ENCODE measurements around the gene RHBDL1. TPM values are rescaled to one million over a fixed set of nuclear protein-coding genes. Genes with fewer than 3 reads are reported as not detected.

RHBDL1 gene
- total and polyA plus RNA-seq, 9 of the 15 experiments (the other 6 are each of a cell fraction or from before 2014, with no cell fraction given) = 0.03 to 5.6 (median 1.3) TPM; not detected in 1

- TF ChIP-seq NR2C1 (IDR thresholded peaks at IDR 0.05) (no peak), NR2C1 (tag; IDR thresholded peaks at IDR 0.05) (no peak), ATF2 (CRISPR knock-in tag; IDR thresholded peaks at IDR 0.05) (no peak), ZNF518B (CRISPR knock-in tag; IDR thresholded peaks at IDR 0.05) (no peak), TFAP4 (CRISPR knock-in tag; IDR thresholded peaks at IDR 0.05; ENCODE audit: borderline replicate concordance) (peak; percentile 66; the same call in 1 of the 2 replicates), RB1 (IDR thresholded peaks at IDR 0.05; ENCODE audit: low read depth) (peak; percentile 51; the same call in 1 of the 2 replicates), CHD1 (IDR thresholded peaks at IDR 0.05; ENCODE audit: low read length) (peak; percentile 4), ERF (CRISPR knock-in tag; IDR thresholded peaks at IDR 0.05) (no peak), ATF7 (IDR thresholded peaks at IDR 0.05) (peak; percentile 54), ZFX (CRISPR knock-in tag; IDR thresholded peaks at IDR 0.05) (peak; percentile 68), TRIM24 (IDR thresholded peaks at IDR 0.05) (peak in 1 of 2 experiments; percentile 74; a peak in 2 of 4 replicates), ZNF696 (CRISPR knock-in tag; conservative IDR thresholded peaks at IDR 0.05) (no peak), GABPA (tag; conservative IDR thresholded peaks at IDR 0.05; ENCODE audit: low read depth) (peak; percentile 95), ATF4 (CRISPR knock-in tag; IDR thresholded peaks at IDR 0.05) (no peak), THAP12 (CRISPR knock-in tag; IDR thresholded peaks at IDR 0.05) (peak; percentile 45), NONO (IDR thresholded peaks at IDR 0.05; ENCODE audit: low read depth in 2 of 2, low read length in 1 of 2) (peak in 1 of 2 experiments; percentile 56; a peak in 2 of 4 replicates)
Measured at GRCh38 chr16:679814-680624, 4.5 kb downstream of the RHBDL1 start, which contains the start of gene STUB1 (continued).

Data from K562 (cell line).